ENCODE measurements around the gene RAD17.
"Not testable (repeated sequence)": the region's sequence is repeated elsewhere in the genome, so short reads cannot be mapped to it uniquely, and the experiment has no call there.

The RAD17 gene

GRCh38 chr5:69370335-69370734, 717 bp downstream of the RAD17 start:
- not testable (repeated sequence) for H3K27ac ChIP-seq (ENCODE audit: low read depth, low read length); DNase-seq; H4K5ac ChIP-seq (ENCODE audit: low read length); H3K4ac ChIP-seq (ENCODE audit: low read depth, low read length); H3K23ac ChIP-seq (ENCODE audit: low read length); H4K8ac ChIP-seq (ENCODE audit: low read depth, low read length); H2AK5ac ChIP-seq (ENCODE audit: low read length); H2BK15ac ChIP-seq (replicated peaks; ENCODE audit: low read depth); H3K79me1 ChIP-seq (ENCODE audit: low read length); H3K18ac ChIP-seq (ENCODE audit: low read length); H2BK5ac ChIP-seq (ENCODE audit: low read length); H3K36me3 ChIP-seq (ENCODE audit: control insufficient read depth, insufficient read depth, low read length); H3K4me1 ChIP-seq (ENCODE audit: control insufficient read depth, low read depth, low read length); H3K27me3 ChIP-seq (ENCODE audit: insufficient read depth, low read length, poor library complexity); H2BK120ac ChIP-seq (ENCODE audit: low read depth, low read length)
- Histone ChIP-seq H3K4me3 (ENCODE audit: low read length) (peak overlapping the region; percentile 73), H3K4me2 (ENCODE audit: low read length) (peak overlapping the region; percentile 82), H3K56ac (ENCODE audit: low read length) (peak overlapping the region; percentile 74), H3K79me2 (ENCODE audit: control insufficient read depth, insufficient read depth, low read length) (peaks cover 34% of the 10 kb centered on the region), H3K9ac (ENCODE audit: low read length) (peak overlapping the region; percentile 84)
- WGBS (ENCODE audit: extremely low coverage, insufficient coverage, low lambda C conversion rate), result no CpG with 5 or more reads among the region's 16 CpGs

- Histone ChIP-seq H2AK5ac (ENCODE audit: low read length) (no peak overlapping the region), H4K5ac (ENCODE audit: low read length) (no peak overlapping the region), H3K4me1 (ENCODE audit: control insufficient read depth, low read depth, low read length) (no peaks in the 10 kb centered on the region), H3K18ac (ENCODE audit: low read length) (no peak overlapping the region), H3K23ac (ENCODE audit: low read length) (no peak overlapping the region), H4K8ac (ENCODE audit: low read depth, low read length) (no peak overlapping the region), H3K27me3 (ENCODE audit: insufficient read depth, low read length, poor library complexity) (no peaks in the 10 kb centered on the region), H3K56ac (ENCODE audit: low read length) (no peak overlapping the region), H2BK15ac (replicated peaks; ENCODE audit: low read depth) (no peak overlapping the region), H2BK120ac (ENCODE audit: low read depth, low read length) (no peak overlapping the region), H3K27ac (ENCODE audit: low read depth, low read length) (no peak overlapping the region), H2BK5ac (ENCODE audit: low read length) (no peak overlapping the region), H3K36me3 (ENCODE audit: control insufficient read depth, insufficient read depth, low read length) (no peaks in the 10 kb centered on the region), H3K4ac (ENCODE audit: low read depth, low read length) (no peak overlapping the region), H3K4me3 (ENCODE audit: low read length) (no peak overlapping the region), H3K9ac (ENCODE audit: low read length) (no peak overlapping the region), H3K4me2 (ENCODE audit: low read length) (no peak overlapping the region), H3K79me2 (ENCODE audit: control insufficient read depth, insufficient read depth, low read length) (peaks cover 21% of the 10 kb centered on the region), H3K79me1 (ENCODE audit: low read length) (peaks cover 2% of the 10 kb centered on the region)
- no peak for DNase-seq
- WGBS (ENCODE audit: extremely low coverage, insufficient coverage, low lambda C conversion rate), result no CpG with 5 or more reads among the region's 5 CpGs
Measured at GRCh38 chr5:69372394-69372793, 2.8 kb downstream of the RAD17 start.

DNA sequence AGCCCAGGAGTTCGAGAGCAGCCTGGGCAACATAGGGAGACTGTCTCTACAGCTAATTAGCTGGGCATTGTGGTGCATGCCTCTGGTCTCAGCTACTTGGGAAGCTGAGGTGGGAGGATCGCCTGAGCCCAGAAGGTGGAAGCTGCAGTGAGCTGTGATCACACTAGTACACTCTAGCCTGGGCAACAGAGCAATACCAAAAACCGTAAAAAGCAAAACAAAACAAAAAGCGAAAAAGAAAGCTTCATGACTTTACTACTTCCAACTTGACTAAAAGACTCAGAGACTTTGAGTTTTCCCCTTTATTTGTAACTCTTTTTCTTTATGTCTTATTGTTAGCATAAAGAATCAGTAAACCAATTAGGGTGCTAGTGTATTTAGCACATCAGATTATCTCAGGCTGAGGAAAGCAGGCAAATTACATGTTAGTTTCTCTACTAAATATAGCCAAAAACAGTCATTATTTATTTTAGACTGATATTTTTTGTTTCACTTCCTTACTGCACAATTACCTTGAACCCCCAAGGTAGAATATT, 5.4 kb downstream of the RAD17 start:
- H3K79me1 ChIP-seq (ENCODE audit: low read length), result peaks cover 2% of the 10 kb centered on the region
- no peak overlapping the region for H3K4ac ChIP-seq (ENCODE audit: low read depth, low read length)
- no peak overlapping the region for H3K23ac ChIP-seq (ENCODE audit: low read length)
- no peak overlapping the region for H3K9ac ChIP-seq (ENCODE audit: low read length)
- H2BK5ac ChIP-seq (ENCODE audit: low read length), result no peak overlapping the region
- no peak overlapping the region for H3K27ac ChIP-seq (ENCODE audit: low read depth, low read length)
- no peak overlapping the region for H3K18ac ChIP-seq (ENCODE audit: low read length)
- H3K27me3 ChIP-seq (ENCODE audit: insufficient read depth, low read length, poor library complexity), result no peaks in the 10 kb centered on the region
- H4K8ac ChIP-seq (ENCODE audit: low read depth, low read length), result no peak overlapping the region
- no peak overlapping the region for H4K5ac ChIP-seq (ENCODE audit: low read length)
- no peak for DNase-seq
- H2BK15ac ChIP-seq (replicated peaks; ENCODE audit: low read depth), result no peak overlapping the region
- H3K56ac ChIP-seq (ENCODE audit: low read length), result no peak overlapping the region
- H2BK120ac ChIP-seq (ENCODE audit: low read depth, low read length), result no peak overlapping the region
- no peak overlapping the region for H2AK5ac ChIP-seq (ENCODE audit: low read length)
- peaks cover 6% of the 10 kb centered on the region for H3K79me2 ChIP-seq (ENCODE audit: control insufficient read depth, insufficient read depth, low read length)
- no peaks in the 10 kb centered on the region for H3K36me3 ChIP-seq (ENCODE audit: control insufficient read depth, insufficient read depth, low read length)
- no peaks in the 10 kb centered on the region for H3K4me1 ChIP-seq (ENCODE audit: control insufficient read depth, low read depth, low read length)
- no peak overlapping the region for H3K4me2 ChIP-seq (ENCODE audit: low read length)
- no CpG with 5 or more reads among the region's 4 CpGs for WGBS (ENCODE audit: extremely low coverage, insufficient coverage, low lambda C conversion rate)
- no peak overlapping the region for H3K4me3 ChIP-seq (ENCODE audit: low read length)

- Histone ChIP-seq H3K27ac (ENCODE audit: low read depth, low read length) (no peak overlapping the region), H3K4me2 (ENCODE audit: low read length) (no peak overlapping the region), H2BK15ac (replicated peaks; ENCODE audit: low read depth) (no peak overlapping the region), H3K79me1 (ENCODE audit: low read length) (no peaks in the 10 kb centered on the region), H3K23ac (ENCODE audit: low read length) (no peak overlapping the region), H3K56ac (ENCODE audit: low read length) (no peak overlapping the region), H3K18ac (ENCODE audit: low read length) (no peak overlapping the region), H2AK5ac (ENCODE audit: low read length) (no peak overlapping the region), H3K36me3 (ENCODE audit: control insufficient read depth, insufficient read depth, low read length) (peaks cover 2% of the 10 kb centered on the region), H4K5ac (ENCODE audit: low read length) (no peak overlapping the region), H3K4ac (ENCODE audit: low read depth, low read length) (no peak overlapping the region), H2BK120ac (ENCODE audit: low read depth, low read length) (no peak overlapping the region), H4K8ac (ENCODE audit: low read depth, low read length) (no peak overlapping the region), H3K79me2 (ENCODE audit: control insufficient read depth, insufficient read depth, low read length) (no peaks in the 10 kb centered on the region), H3K4me1 (ENCODE audit: control insufficient read depth, low read depth, low read length) (no peaks in the 10 kb centered on the region), H3K4me3 (ENCODE audit: low read length) (no peak overlapping the region), H3K9ac (ENCODE audit: low read length) (no peak overlapping the region), H3K27me3 (ENCODE audit: insufficient read depth, low read length, poor library complexity) (no peaks in the 10 kb centered on the region), H2BK5ac (ENCODE audit: low read length) (no peak overlapping the region)
- DNase-seq, result no peak
Measured at GRCh38 chr5:69378376-69378775, 8.8 kb downstream of the RAD17 start.

DNA sequence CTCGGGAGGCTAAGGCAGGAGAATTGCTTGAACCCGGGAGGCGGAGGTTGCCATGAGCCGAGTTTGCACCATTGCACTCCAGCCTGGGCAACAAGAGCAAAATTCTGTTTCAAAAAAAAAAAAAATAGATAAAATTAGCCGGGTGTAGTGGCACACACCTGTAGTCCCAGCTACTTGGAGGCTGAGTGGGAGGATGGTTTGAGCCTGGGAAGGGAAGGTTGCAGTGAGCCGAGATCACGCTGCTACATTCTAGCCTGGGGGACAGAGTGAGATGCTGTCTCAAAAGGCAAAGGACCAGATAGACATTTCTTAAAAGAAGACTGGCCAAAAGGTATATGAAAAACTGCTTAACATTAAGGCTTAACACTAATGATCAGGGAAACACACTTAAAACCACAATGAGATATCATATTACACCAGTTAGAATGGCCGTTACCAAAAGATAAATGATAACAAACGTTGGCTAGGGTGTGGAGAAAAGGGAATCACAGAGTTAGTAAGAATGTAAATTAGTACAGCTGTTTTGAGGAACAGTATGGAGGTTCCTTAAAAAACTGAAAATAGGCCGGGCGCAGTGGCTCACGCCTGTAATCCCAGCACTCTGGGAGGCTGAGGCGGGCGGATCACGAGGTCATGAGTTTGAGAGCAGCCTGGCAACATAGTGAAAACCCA, 35.2 kb downstream of the RAD17 start:
- Histone ChIP-seq H4K8ac (ENCODE audit: low read depth, low read length) (no peak overlapping the region), H3K23ac (ENCODE audit: low read length) (no peak overlapping the region), H2BK120ac (ENCODE audit: low read depth, low read length) (no peak overlapping the region), H2AK5ac (ENCODE audit: low read length) (no peak overlapping the region), H2BK15ac (replicated peaks; ENCODE audit: low read depth) (no peak overlapping the region), H3K4ac (ENCODE audit: low read depth, low read length) (no peak overlapping the region), H3K27ac (ENCODE audit: low read depth, low read length) (no peak overlapping the region), H3K79me2 (ENCODE audit: control insufficient read depth, insufficient read depth, low read length) (no peaks in the 10 kb centered on the region), H4K5ac (ENCODE audit: low read length) (no peak overlapping the region), H3K36me3 (ENCODE audit: control insufficient read depth, insufficient read depth, low read length) (no peaks in the 10 kb centered on the region), H2BK5ac (ENCODE audit: low read length) (no peak overlapping the region), H3K79me1 (ENCODE audit: low read length) (no peaks in the 10 kb centered on the region), H3K9ac (ENCODE audit: low read length) (no peak overlapping the region), H3K4me2 (ENCODE audit: low read length) (no peak overlapping the region), H3K18ac (ENCODE audit: low read length) (no peak overlapping the region), H3K27me3 (ENCODE audit: insufficient read depth, low read length, poor library complexity) (no peaks in the 10 kb centered on the region), H3K4me3 (ENCODE audit: low read length) (no peak overlapping the region), H3K56ac (ENCODE audit: low read length) (no peak overlapping the region), H3K4me1 (ENCODE audit: control insufficient read depth, low read depth, low read length) (no peaks in the 10 kb centered on the region)
- DNase-seq, result no peak
- WGBS (ENCODE audit: extremely low coverage, insufficient coverage, low lambda C conversion rate), result no CpG with 5 or more reads among the region's 15 CpGs

Data from mesendoderm (in vitro differentiated cells).